Measurements from ENCODE around the gene CRACR2A.

CRACR2A gene

DNA sequence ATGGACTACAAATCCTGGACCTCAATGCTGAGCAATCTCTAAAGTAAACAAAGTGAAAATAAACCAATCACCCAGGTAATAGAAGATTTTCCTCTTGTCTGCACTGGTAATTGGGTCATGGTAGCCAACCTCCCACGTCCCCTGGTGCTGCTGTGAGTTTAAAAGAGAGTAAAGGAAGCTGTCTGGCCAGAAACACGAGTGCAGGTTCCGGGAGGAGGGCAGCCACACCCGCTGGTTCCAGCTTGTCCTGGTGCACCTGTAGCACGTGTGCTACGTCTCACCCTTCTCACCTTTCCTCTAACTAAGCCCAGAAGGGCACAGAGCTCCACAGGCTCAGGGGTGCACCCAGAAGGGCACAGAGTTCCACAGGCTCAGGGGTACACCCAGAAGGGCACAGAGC is 5.4 kb downstream of the CRACR2A start:
- H3K4me3 ChIP-seq (ENCODE audit: control insufficient read depth, low read depth, low read length) = no peak overlapping the region
- DNase-seq (ENCODE audit: low read depth) = no peak
- TF ChIP-seq CTCF (conservative IDR thresholded peaks at IDR 0.05; ENCODE audit: control insufficient read depth, insufficient read depth, low read depth, low read length) = no peak

- no peak for DNase-seq (ENCODE audit: low read depth)
- H3K4me3 ChIP-seq (ENCODE audit: control insufficient read depth, low read depth, low read length) = no peak overlapping the region
- TF ChIP-seq CTCF (conservative IDR thresholded peaks at IDR 0.05; ENCODE audit: control insufficient read depth, insufficient read depth, low read depth, low read length) = no peak
These were observed 6.2 kb downstream of the CRACR2A start for GRCh38 chr12:3746758-3747157.

GRCh38 chr12:3745152-3745551 is 7.8 kb downstream of the CRACR2A start:
- no peak overlapping the region for H3K4me3 ChIP-seq (ENCODE audit: control insufficient read depth, low read depth, low read length)
- TF ChIP-seq CTCF (conservative IDR thresholded peaks at IDR 0.05; ENCODE audit: control insufficient read depth, insufficient read depth, low read depth, low read length) = no peak
- no peak for DNase-seq (ENCODE audit: low read depth)

DNA sequence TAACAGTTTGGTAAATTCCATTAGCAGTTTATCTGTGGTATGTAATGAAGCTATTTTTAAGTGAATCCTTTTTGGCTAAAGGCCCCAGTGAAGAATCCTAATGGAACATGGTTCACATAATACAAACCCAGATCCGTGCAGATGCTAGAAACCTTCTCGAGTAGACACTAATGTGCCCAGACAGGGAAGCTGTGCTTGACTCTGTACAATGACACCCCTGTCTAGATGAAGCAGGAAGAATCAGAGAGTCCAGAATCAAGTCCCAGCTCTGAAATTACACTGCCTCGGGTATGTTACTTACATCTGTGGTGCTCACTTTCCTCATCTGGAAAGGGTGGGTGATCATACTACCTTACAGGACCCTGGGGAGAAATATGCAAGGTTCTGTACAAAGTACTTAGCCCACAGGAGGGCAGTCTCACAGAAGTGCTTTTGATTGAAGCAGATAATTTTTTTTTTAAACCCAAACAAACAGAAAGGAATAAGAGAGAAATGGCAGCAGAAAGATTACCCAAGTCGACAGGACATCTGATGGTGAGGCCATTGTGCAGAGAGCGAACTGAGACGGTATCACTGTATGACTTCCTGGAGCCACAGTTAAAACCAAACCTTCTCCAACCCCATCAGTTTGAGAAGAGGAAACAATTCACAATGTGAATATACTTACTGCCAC is 8.5 kb downstream of the CRACR2A start:
- no peak for TF ChIP-seq CTCF (conservative IDR thresholded peaks at IDR 0.05; ENCODE audit: control insufficient read depth, insufficient read depth, low read depth, low read length)
- no peak for DNase-seq (ENCODE audit: low read depth)
- no peak overlapping the region for H3K4me3 ChIP-seq (ENCODE audit: control insufficient read depth, low read depth, low read length)

DNA sequence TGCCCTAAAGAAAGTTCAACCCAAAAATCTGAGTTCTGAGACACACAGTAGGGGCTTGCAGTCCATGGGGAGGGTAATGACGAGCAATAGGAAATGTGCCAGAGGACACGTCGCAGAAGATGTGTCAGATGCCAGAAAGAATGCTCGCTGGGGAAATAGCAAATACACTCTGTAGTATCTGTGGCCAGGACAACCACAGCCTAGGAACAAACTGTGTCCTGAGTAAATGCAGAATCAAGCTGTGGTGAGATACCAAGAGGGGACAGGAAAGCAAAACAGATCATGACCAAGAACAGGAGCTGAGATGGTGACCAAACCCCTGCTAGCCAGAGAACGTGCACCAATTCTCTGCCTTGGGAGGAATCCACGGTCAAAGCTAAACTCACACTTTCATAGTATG is 9.1 kb downstream of the CRACR2A start:
- no peak overlapping the region for H3K4me3 ChIP-seq (ENCODE audit: control insufficient read depth, low read depth, low read length)
- peak; percentile 49 for DNase-seq (ENCODE audit: low read depth)
- TF ChIP-seq CTCF (conservative IDR thresholded peaks at IDR 0.05; ENCODE audit: control insufficient read depth, insufficient read depth, low read depth, low read length) = no peak

DNA sequence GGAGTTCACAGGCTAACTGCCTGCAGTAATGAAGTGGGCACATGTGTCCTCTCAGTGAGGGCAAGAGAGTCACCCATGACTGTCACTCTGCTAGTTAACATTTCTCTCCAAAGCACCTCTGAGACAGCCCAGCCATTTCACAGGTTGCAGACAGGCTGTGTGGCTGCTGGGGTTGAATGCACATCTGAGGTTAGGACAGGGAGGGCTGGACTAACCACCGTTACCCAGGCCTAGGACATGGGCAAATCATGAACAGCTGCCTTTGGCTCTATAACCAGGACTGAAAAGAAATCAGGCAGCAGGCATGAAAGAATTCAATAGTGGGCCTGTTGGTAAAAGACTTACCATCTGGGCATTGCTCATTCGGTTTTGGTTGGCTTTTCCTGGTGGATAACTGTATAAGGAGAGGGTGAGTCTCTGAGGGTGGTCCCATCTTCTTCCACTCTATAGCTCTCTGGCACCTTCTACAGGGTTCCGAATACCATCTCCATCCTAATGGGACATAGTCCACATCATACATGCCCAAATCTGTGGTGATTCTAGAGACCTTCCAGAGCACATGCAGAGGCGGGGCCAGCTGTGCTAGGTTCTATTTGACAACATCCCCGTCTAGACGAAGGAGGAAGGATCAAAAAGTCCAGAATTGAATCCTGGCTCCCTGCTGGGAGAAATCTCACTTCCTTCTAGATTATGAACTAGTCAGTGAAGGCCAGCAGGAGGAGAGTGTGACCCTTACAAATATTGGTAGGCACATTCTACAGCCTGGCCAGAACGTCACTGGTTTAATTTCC is 10.8 kb downstream of the CRACR2A start:
- TF ChIP-seq CTCF (conservative IDR thresholded peaks at IDR 0.05; ENCODE audit: control insufficient read depth, insufficient read depth, low read depth, low read length) = no peak

More for the DNA sequence above, 10.8 kb downstream of the CRACR2A start:
- H3K4me3 ChIP-seq (ENCODE audit: control insufficient read depth, low read depth, low read length) = no peak overlapping the region
- DNase-seq (ENCODE audit: low read depth) = no peak

Measured in fibroblast of mammary gland (primary cell).